Osteocyte (in vitro differentiated cells): ENCODE measurements around the gene MARCOL. TPM values are rescaled to one million over a fixed set of nuclear protein-coding genes. Genes with fewer than 3 reads are reported as not detected.
"Not testable (repeated sequence)": the region's sequence is repeated elsewhere in the genome, so short reads cannot be mapped to it uniquely, and the experiment has no call there.

Experiments used
- DNase-seq: peaks from one replicate; pipeline ENCODE4 v3.0.0; 2021; ENCODE audit warnings: mixed read lengths; ENCODE audit not compliant: unreplicated experiment; ENCODE audit errors: extremely low spot score
- H3K27ac Mint-ChIP-seq: one replicate; pipeline ENCODE4 v1.8.0; 2021; ENCODE audit warnings: mild to moderate bottlenecking, mixed read lengths; ENCODE audit not compliant: unreplicated experiment
- H3K27me3 Mint-ChIP-seq: one replicate; pipeline ENCODE4 v1.8.0; 2021; ENCODE audit warnings: mixed read lengths; ENCODE audit not compliant: unreplicated experiment
- H3K36me3 Mint-ChIP-seq: one replicate; pipeline ENCODE4 v1.8.0; 2021; ENCODE audit warnings: mixed read lengths; ENCODE audit not compliant: unreplicated experiment
- H3K4me1 Mint-ChIP-seq: one replicate; pipeline ENCODE4 v1.8.0; 2021; ENCODE audit warnings: mixed read lengths; ENCODE audit not compliant: unreplicated experiment
- H3K4me3 Mint-ChIP-seq: one replicate; pipeline ENCODE4 v1.8.0; 2021; ENCODE audit warnings: mild to moderate bottlenecking, moderate library complexity, mixed read lengths; ENCODE audit not compliant: unreplicated experiment
- H3K9me3 Mint-ChIP-seq: one replicate; pipeline ENCODE4 v1.8.0; 2021; ENCODE audit warnings: mixed read lengths; ENCODE audit not compliant: unreplicated experiment
- CTCF ChIP-seq: fragments of 200-600 bp; sonication (generic); IDR thresholded peaks from 2 replicates; pipeline ENCODE4 v1.5.0; 2021; ENCODE audit warnings: antibody characterized with exemption, mild to moderate bottlenecking, moderate library complexity
- total RNA-seq: library from RNA; stranded (reverse); gene quantifications from 2 replicates; pipeline ENCODE4 v1.2.1, GENCODE V29; 2021

The MARCOL gene
- total RNA-seq, 1 donor from 2014 or later: not detected

DNA sequence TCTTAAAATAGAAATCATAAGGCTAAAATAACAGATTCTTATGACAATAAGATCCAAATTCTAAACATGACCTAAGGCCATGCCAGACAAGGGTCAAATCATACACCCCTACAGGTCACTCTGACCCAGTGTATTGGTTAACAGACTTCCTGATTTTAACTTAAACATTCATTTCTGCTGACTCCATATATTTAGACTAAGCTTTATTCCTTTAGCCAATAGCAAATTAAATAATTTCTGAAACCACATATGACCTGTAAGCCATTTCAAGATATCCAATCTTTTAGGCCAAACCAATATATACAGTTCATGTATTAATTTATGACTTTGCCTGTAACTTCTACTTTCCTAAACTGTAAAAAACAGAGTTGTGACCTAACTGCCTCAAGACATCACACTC lies 22.9 kb downstream of the MARCOL start:
- no peak for TF ChIP-seq CTCF
- Mint-ChIP-seq H3K27me3 (no peaks in the 10 kb centered on the region), H3K9me3 (peaks cover 20% of the 10 kb centered on the region), H3K36me3 (no peaks in the 10 kb centered on the region), H3K4me3 (no peak overlapping the region), H3K27ac (no peak overlapping the region), H3K4me1 (no peaks in the 10 kb centered on the region)
- no peak for DNase-seq

DNA sequence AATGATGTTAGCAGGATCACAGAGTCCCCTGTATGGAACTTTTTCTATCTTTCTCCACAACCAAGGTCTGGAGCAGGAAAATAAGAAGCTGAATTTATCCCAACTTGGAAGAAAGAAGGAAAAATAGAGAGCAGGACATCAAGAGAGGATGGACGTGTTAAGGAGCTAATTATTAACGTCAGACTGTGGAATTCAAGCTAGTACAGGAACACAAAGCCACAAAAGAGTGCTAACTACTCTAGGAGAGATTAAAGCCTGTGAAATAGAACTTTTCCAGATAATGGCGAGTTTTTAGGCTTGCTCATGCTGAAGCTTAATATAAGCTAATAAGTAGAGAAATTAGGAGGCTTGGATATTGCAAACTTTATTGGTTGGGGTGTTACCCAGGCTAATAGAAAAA lies 29.6 kb downstream of the MARCOL start:
- Mint-ChIP-seq H3K4me3 (no peak overlapping the region), H3K27me3 (peaks cover 3% of the 10 kb centered on the region), H3K27ac (no peak overlapping the region), H3K36me3 (no peaks in the 10 kb centered on the region), H3K9me3 (no peaks in the 10 kb centered on the region), H3K4me1 (no peaks in the 10 kb centered on the region)
- DNase-seq: no peak
- no peak for TF ChIP-seq CTCF

GRCh38 chr5:148268566-148268965 lies 30.2 kb downstream of the MARCOL start, which contains the start of gene SPINK13:
Gene SPINK13 (plus strand): TSS chr5:148268794. CDS start chr5:148270073, 1,279 bp downstream.
- no peak within 1 kb of the TSS for H3K4me3 Mint-ChIP-seq
- H3K4me1 Mint-ChIP-seq: no peaks in the 10 kb centered on the region
- no peaks in the 10 kb centered on the region for H3K36me3 Mint-ChIP-seq
- peaks cover 3% of the 10 kb centered on the region for H3K27me3 Mint-ChIP-seq
- TF ChIP-seq CTCF: no peak
- no peak for DNase-seq
- H3K9me3 Mint-ChIP-seq: no peaks in the 10 kb centered on the region
- no peak within 1 kb of the TSS for H3K27ac Mint-ChIP-seq

- H3K27me3 Mint-ChIP-seq, H3K4me1 Mint-ChIP-seq, DNase-seq, H3K4me3 Mint-ChIP-seq, H3K36me3 Mint-ChIP-seq, H3K9me3 Mint-ChIP-seq, H3K27ac Mint-ChIP-seq: not testable (repeated sequence)
These were observed 36.8 kb downstream of the MARCOL start for GRCh38 chr5:148275129-148275528.

DNA sequence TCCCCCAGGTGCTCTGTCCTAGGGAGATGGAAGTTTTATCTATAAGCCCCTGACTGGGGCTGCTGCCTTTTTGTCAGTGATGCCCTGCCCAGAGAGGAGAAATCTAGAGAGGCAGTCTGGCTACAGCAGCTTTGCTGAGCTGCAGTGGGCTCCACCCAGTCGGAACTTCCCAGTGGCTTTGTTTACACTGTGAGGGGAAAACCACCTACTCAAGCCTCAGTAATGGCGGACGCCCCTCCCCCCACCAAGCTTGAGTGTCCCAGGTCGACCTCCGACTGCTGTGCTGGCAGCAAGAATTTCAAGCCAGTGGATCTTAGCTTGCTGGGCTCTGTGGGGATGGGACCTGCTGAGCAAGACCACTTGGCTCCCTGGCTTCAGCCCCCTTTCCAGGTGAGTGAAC lies 42.6 kb downstream of the MARCOL start:
- not testable (repeated sequence) for H3K27me3 Mint-ChIP-seq, DNase-seq, H3K4me1 Mint-ChIP-seq, H3K36me3 Mint-ChIP-seq, H3K4me3 Mint-ChIP-seq, H3K27ac Mint-ChIP-seq, H3K9me3 Mint-ChIP-seq

DNA sequence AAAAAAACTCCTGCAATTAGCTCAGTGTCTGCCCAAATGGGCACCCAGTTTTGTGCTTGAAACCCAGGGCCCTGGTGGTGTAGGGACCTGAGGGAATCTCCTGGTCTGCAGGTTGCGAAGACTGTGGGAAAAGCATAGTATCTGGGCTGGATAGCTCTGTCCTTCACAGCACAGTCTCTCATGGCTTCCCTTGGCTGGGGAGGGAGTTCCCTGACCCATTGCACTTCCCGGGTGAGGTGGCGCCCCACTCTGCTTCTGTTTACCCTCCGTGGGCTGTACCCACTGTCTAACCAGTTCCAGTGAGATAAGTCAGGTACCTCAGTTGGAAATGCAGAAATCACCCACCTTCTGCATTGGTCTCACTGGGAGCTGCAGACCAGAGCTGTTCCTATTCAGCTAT lies 43.0 kb downstream of the MARCOL start:
- DNase-seq, H3K27ac Mint-ChIP-seq, H3K9me3 Mint-ChIP-seq, H3K4me1 Mint-ChIP-seq, H3K36me3 Mint-ChIP-seq, H3K27me3 Mint-ChIP-seq, H3K4me3 Mint-ChIP-seq: not testable (repeated sequence)
